Upper lobe of right lung (tissue), 1 donor: ENCODE results near the gene PKIB. TPM values are rescaled to one million over a fixed set of nuclear protein-coding genes. Genes with fewer than 3 reads are reported as not detected.

Experiments
- ATAC-seq: fragments of 200-7000 bp; cut with Tn5 transposase; one replicate; pipeline ENCODE4 v1.9.1; 2020; ENCODE audit warnings: mild to moderate bottlenecking, moderate library complexity
- DNase-seq: peaks from one replicate; pipeline ENCODE4 v3.0.0-alpha.2; 2020
- H3K27ac ChIP-seq: fragments of 200-600 bp; one replicate; pipeline ENCODE4 v1.8.0; 2022
- H3K27me3 ChIP-seq: fragments of 200-600 bp; one replicate; pipeline ENCODE4 v1.8.0; 2022; ENCODE audit warnings: mild to moderate bottlenecking
- H3K36me3 ChIP-seq: fragments of 200-600 bp; one replicate; pipeline ENCODE4 v1.8.0; 2022
- H3K4me1 ChIP-seq: fragments of 200-600 bp; one replicate; pipeline ENCODE4 v1.8.0; 2022
- H3K4me3 ChIP-seq: fragments of 200-600 bp; one replicate; pipeline ENCODE4 v1.8.0; 2022; ENCODE audit warnings: mild to moderate bottlenecking
- H3K9me3 ChIP-seq: fragments of 200-600 bp; one replicate; pipeline ENCODE4 v1.8.0; 2022
- CTCF ChIP-seq: fragments of 200-600 bp; IDR thresholded peaks from one replicate; pipeline ENCODE4 v1.8.0; 2022; ENCODE audit warnings: antibody characterized with exemption
- intact Hi-C: fragments of 100-400 bp; cut with DNase I; formaldehyde crosslinking; loops from one replicate; pipeline ENCODE4 v1.11.0; 2022
- total RNA-seq: library from RNA; stranded (reverse); fragmentation: NEBNext Ultra II Directional; extraction: Animal tissue kit (Norgen Biotek cat#: 25700); gene quantifications from one replicate; pipeline ENCODE4 v1.2.1, GENCODE V29; 2021
- donor health status: DM: no; HTN: yes; CAD: no; lungs with severe emphysema.

The PKIB gene
- total RNA-seq, 1 donor from 2014 or later = 2.1 TPM

GRCh38 chr6:122692807-122693580 lies 82.8 kb downstream of the PKIB start:
- no peak overlapping the region for H3K27ac ChIP-seq
- ATAC-seq = no peak

GRCh38 chr6:122694075-122694474 lies 83.9 kb downstream of the PKIB start:
- DNase-seq (no peak), ATAC-seq (no peak)
- Histone ChIP-seq H3K4me1 (no peaks in the 10 kb centered on the region), H3K27ac (no peak overlapping the region), H3K27me3 (no peaks in the 10 kb centered on the region), H3K4me3 (no peak overlapping the region), H3K9me3 (no peaks in the 10 kb centered on the region), H3K36me3 (no peaks in the 10 kb centered on the region)
- intact Hi-C loops = no loop called here
- no peak for TF ChIP-seq CTCF

More at GRCh38 chr6:122692807-122693580, 82.8 kb downstream of the PKIB start:
- H3K36me3 ChIP-seq = no peaks in the 10 kb centered on the region
- intact Hi-C loops = no loop called here
- H3K27me3 ChIP-seq = no peaks in the 10 kb centered on the region
- no peaks in the 10 kb centered on the region for H3K4me1 ChIP-seq
- no peak for TF ChIP-seq CTCF
- H3K4me3 ChIP-seq = no peak overlapping the region
- no peak for DNase-seq
- no peaks in the 10 kb centered on the region for H3K9me3 ChIP-seq

- DNase-seq = no peak
- no peaks in the 10 kb centered on the region for H3K27me3 ChIP-seq
- H3K36me3 ChIP-seq = no peaks in the 10 kb centered on the region
- no peaks in the 10 kb centered on the region for H3K4me1 ChIP-seq
- no peak for ATAC-seq
- H3K9me3 ChIP-seq = no peaks in the 10 kb centered on the region
- no peak overlapping the region for H3K27ac ChIP-seq
- intact Hi-C loops = no loop called here
- no peak overlapping the region for H3K4me3 ChIP-seq
- TF ChIP-seq CTCF = no peak
These were observed 84.4 kb downstream of the PKIB start for GRCh38 chr6:122694602-122695001.

GRCh38 chr6:122695188-122695587 lies 85.0 kb downstream of the PKIB start:
- no peak for ATAC-seq
- Histone ChIP-seq H3K4me3 (no peak overlapping the region), H3K4me1 (no peaks in the 10 kb centered on the region), H3K36me3 (no peaks in the 10 kb centered on the region), H3K27me3 (no peaks in the 10 kb centered on the region), H3K9me3 (no peaks in the 10 kb centered on the region), H3K27ac (no peak overlapping the region)
- intact Hi-C loops = no loop called here
- DNase-seq = no peak
- no peak for TF ChIP-seq CTCF

GRCh38 chr6:122696079-122696478 lies 85.9 kb downstream of the PKIB start:
- H3K27ac ChIP-seq = no peak overlapping the region
- no peak for TF ChIP-seq CTCF
- H3K27me3 ChIP-seq = no peaks in the 10 kb centered on the region
- intact Hi-C loops = no loop called here
- H3K9me3 ChIP-seq = no peaks in the 10 kb centered on the region
- ATAC-seq = no peak
- H3K4me1 ChIP-seq = no peaks in the 10 kb centered on the region
- H3K4me3 ChIP-seq = no peak overlapping the region
- DNase-seq = no peak
- no peaks in the 10 kb centered on the region for H3K36me3 ChIP-seq
